GM10847 (cell line): Measurements from ENCODE around the gene PCED1A.

Experiments used
- POLR2A ChIP-seq: IDR thresholded peaks from 2 replicates; pipeline ENCODE4 v1.6.1; 2011; ENCODE audit not compliant: insufficient read length; ENCODE audit errors: extremely low read depth

The PCED1A gene

GRCh38 chr20:2871661-2872458, 31.4 kb upstream of the PCED1A start:
- TF ChIP-seq POLR2A, result no peak

DNA sequence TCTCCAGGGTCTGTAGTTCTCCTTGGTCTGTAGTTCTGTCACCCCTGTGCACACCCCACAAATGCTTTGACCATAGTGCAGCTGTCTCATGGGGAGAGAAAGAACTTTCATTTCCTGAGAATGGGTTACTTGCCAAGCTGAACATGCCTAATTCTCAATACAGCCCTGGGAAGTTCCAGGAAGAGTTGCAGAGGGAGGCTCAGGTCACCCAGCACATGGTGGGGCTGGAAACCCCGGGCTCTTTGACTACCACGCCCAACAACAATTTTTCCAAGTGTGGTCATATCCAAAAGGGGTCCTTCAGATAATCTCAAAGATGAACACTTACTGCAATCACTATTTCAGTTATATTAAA, 30.6 kb upstream of the PCED1A start:
- TF ChIP-seq POLR2A, result no peak

DNA sequence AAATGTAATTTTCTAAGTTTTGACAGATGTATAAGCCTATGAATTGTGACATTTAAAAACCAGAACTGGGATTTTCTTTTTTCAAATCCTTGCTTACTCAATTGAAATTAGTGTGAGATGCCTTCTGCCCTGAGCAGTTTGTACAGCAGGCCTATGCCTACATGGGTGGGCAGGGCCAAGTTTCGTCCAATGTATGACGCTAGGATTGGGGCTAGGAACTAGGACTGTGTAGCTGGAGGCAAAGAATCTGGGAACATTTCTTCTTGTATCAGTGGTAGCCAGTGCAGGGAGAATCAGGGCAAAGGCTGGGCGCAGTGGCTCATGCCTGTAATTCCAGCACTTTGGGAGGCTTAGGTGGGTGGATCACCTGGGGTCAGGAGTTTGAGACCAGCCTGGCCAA, 28.9 kb upstream of the PCED1A start:
- no peak for TF ChIP-seq POLR2A

DNA sequence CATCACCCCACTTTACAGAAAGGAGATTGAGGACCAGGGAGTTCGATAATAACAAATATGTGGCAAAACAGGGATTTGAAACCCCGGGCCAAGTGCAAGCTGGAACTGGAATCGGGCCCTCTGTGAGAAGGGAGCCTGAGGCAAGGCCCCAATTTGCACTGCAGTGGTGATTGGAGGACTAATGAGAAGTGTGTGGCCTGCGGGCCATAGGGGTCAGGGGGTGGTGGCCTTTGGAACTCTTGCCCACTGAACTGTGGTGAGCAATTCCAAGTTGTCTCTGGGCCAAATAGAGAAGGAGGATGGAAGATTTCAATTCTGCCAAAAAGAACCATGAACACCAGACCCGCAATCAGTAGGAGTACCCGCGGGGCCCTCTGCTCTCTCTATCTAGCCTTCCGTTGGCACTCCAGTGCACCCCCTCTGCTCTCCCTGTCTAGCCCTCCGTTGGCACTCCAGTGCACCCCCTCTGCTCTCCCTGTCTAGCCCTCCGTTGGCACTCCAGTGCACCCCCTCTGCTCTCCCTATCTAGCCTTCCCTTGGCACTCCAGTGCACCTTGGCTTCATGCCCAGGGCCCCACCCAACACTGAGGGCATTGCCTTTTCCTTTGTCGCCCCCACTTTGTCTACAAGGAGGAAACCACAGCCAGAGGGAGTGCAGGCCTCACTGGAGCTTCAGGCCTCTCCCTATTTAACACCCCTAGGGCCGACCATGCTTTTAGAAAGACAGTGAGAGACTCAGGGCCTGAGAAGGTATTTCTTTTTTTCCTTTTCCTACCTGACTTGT, 26.8 kb upstream of the PCED1A start:
- TF ChIP-seq POLR2A, result no peak

DNA sequence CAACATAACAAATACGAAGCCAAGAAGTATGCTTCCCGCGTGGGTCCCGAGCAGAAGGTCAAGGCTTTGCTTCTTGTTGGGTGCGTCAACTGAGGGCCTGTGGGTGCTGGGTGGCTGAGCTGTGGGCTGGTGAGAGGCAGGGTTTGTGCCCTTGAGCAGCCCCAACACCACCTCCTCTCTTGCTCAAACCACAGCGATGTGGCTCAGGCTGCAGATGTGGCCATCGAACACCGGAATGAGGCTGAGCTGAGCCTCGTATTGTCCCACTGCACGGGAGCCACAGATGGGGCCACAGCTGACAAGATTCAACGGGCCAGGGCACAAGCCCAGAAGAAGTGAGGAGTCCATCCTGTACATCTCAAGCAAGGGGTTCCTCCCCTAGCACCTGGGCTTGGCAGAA, 25.8 kb upstream of the PCED1A start:
- TF ChIP-seq POLR2A, result no peak

GRCh38 chr20:2865630-2866029, 25.2 kb upstream of the PCED1A start:
- no peak for TF ChIP-seq POLR2A

DNA sequence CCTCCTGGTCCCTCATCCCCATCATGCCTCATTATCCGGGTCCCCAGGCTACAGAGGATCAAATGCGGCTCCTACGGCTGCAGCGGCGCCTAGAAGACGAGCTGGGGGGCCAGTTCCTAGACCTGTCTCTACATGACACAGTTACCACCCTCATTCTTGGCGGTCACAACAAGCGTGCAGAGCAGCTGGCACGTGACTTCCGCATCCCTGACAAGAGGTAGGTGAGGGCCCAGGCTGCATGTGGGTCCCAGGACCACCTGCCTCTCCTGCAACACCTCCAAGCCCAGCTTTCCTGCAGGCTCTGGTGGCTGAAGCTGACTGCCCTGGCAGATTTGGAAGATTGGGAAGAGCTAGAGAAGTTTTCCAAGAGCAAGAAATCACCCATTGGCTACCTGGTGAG, 24.6 kb upstream of the PCED1A start:
- no peak for TF ChIP-seq POLR2A

DNA sequence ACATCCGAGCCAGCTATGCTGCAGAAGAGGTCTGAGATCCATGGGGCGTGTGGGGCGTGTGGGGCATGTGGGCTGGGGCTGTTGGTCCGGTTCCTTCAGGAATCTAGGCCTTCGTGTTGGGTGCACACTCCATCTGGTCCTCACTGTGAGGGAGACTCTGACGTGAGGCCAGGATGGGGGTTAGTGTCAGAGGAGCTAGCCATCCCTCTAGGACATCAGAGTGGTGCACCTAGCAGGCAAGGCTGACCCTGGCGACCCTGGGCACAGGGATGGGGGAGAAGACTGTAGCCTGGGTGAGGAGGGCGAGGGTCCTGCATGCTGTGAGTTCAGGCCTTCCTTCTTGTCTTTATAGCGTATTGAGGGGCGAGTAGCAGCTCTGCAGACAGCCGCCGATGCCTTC, 24.2 kb upstream of the PCED1A start:
- no peak for TF ChIP-seq POLR2A

DNA sequence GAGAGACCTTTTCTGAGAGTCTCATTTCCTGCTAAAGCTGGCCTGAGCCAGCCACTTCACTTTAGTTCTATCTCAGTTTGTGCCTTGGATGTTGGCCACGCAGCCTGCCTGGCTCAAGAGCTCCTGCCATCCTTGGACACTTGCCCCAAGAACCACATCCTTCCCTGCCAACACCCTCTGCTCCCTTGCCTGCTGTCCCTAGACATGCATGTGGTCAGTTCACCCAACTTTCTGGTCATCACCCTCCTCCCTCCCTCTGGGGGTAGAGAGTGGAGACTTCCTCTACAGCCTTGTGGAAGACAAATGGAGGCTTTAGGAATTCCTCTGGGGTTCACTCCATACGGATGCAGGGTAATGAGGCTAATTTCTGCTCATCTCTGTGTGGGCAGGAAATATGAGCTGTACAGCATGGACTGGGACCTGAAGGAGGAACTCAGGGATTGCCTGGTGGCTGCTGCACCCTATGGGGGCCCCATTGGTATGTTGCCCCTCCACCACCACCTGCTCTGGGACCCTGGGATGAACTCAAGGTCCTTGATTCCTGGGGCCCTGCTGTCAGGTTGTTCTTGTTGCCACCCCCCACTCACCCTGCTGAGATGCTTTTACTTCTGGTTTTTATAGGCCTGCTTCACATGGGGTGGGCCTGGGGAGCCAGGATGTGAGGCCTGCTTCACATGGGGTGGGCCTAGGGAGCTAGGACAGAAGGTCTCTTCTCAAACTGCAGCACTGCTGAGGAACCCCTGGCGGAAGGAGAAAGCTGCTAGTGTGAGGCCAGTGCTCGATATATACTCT, 19.1 kb upstream of the PCED1A start:
- no peak for TF ChIP-seq POLR2A

DNA sequence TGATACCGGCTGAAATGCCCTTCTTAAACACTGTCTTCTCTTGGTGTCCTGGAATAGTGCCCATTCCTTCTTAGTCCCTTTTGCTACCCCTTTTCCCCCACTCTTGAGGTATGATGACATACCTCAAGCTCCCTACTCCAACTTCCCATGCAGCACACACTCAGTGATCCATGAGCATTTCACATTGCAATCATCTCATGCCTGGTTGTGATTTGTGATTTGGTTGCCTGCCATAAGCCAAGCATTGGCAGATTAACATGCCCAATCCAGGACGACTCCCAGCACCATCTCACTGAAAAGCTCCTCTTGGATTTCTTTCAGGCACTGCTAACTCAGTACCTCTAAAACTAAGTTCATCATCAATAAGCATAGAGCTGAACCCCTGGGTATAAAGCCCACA, 18.1 kb upstream of the PCED1A start:
- no peak for TF ChIP-seq POLR2A

GRCh38 chr20:2851086-2851485, 10.6 kb upstream of the PCED1A start:
- TF ChIP-seq POLR2A, result no peak

DNA sequence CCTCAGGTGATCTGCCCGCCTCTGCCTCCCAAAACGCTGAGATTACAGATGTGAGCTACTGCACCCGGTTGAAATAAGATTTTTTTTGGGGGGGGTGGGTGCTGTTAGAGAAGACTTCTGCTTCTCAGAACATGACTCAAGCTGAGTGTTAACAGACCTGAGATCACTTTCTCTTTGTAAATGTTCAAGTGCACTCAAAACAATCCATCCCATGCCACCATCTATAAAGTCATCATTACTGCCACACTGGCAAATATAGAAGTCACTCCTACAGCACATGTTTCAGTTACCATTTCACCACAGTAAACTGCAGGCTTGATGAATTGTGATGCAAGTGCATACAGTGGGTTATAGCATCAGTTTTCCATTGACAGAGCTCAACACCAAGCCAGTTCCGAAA, 9.1 kb upstream of the PCED1A start:
- TF ChIP-seq POLR2A, result no peak

- no peak for TF ChIP-seq POLR2A
Measured at GRCh38 chr20:2847802-2848201, 7.3 kb upstream of the PCED1A start.

DNA sequence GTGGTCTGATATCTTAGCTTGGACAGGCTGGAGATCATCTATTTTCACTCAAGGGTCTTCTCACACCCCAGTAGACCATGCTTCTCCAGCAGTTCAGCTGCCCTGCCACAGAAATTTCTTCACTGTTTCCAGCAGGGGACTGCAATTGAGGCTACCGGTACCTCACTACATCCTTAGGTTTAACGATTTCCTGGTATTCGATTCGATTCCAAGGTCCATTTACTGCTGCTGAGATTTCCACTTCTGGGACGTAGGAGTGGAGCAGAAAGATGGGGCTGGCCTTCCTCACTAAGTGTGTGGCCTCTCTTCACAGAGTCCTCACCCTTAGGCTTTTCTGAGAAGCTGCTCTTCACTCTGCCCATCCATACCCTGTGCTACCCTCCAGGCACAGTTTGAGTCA, 6.2 kb upstream of the PCED1A start:
- TF ChIP-seq POLR2A, result no peak

DNA sequence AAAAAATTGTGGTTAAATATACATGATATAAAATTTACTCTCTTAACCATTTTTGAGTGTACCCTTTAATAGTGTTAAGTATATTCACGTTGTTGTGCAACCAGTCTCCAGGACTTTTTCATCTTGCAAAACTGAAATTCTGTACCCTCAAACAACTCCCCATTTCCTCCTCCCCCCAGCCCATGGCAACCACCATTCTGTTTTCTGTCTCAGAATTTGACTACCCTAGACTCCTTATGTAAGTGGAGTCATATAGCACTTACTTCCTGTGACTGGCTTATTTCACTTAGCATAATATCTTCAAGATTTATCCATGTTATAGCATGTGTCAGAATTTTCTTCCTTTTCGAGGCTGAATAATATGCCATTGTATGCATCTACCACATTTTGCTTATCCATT, 5.2 kb upstream of the PCED1A start:
- no peak for TF ChIP-seq POLR2A

DNA sequence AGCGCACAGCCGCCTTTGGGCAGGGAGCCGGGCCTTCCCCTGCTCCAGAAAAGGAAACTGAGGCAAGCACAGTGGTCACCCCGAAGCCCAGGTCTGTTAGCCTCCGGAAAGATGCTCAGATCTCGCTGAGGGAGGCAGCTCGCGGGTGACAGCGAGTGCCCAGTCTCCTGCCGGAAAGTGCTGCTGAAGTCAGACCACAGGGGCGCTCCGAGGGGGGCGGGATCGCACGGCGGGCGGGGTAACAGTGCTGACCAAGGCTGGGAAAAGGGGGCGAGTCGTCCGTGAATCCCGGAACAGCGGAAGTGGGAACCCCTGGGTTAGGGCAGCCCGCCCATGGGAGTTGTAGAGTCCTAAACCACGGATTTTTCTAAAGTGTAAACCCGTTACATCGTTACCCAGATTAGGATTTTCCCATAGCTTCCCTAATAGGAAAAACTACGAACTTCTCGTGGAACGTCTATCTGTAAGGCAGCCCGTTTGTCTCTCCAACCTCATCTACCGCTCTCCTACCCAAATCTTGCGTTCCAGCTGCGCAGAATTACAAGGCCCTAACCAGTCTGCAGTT, 594 bp upstream of the PCED1A start:
- no peak for TF ChIP-seq POLR2A

- no peak for TF ChIP-seq POLR2A
Measured at GRCh38 chr20:2839732-2840137, 720 bp downstream of the PCED1A start.
